ENCODE data around the gene FAF2. TPM values are rescaled to one million over a fixed set of nuclear protein-coding genes. Genes with fewer than 3 reads are reported as not detected.

FAF2 gene
- total RNA-seq: 54.6 and 59.6 TPM in 2 replicates

GRCh38 chr5:176447978-176448608 is at the start of gene FAF2:
FAF2 (plus strand) TSS chr5:176448385; CDS start chr5:176448408, 23 bp downstream.

GRCh38 chr5:176415952-176416924 is 31.9 kb upstream of the FAF2 start, which contains the start of gene CLTB:
CLTB (minus strand) TSS chr5:176416539; CDS start chr5:176416363, 176 bp downstream.

GRCh38 chr5:176536902-176537553 is 88.8 kb downstream of the FAF2 start, which contains the start of gene RNF44:
RNF44 (minus strand) TSS chr5:176537402; CDS start chr5:176532472, 4,930 bp downstream.

GRCh38 chr5:176548967-176549444 is 100.8 kb downstream of the FAF2 start, which contains the start of gene CDHR2:
CDHR2 (plus strand) TSS chr5:176549342; CDS start chr5:176565353, 16,011 bp downstream.

Small RNAs within 50 kb of the gene (small RNA-seq; reads per million reads assigned to genes)
- gene AC010297.1: not detected
- gene RF00019: not detected
- gene RN7SL684P: not detected

Other genes starting within 250 kb of the FAF2 start
- gene SIMC1, start 210.0 kb upstream of the FAF2 start, total RNA-seq: 9.1 and 10.6 TPM in 2 replicates
- gene KIAA1191, start 86.6 kb upstream of the FAF2 start, total RNA-seq: 80.4 and 90.3 TPM in 2 replicates
- gene ARL10, start 82.9 kb upstream of the FAF2 start, total RNA-seq: 8.5 and 9.1 TPM in 2 replicates
- 9.4 and 10.7 TPM in 2 replicates for gene NOP16, start 59.8 kb upstream of the FAF2 start, total RNA-seq
- 28.2 and 38.8 TPM in 2 replicates for gene HIGD2A, start 59.6 kb upstream of the FAF2 start, total RNA-seq
- gene CLTB, start 31.8 kb upstream of the FAF2 start, total RNA-seq: 88.3 and 98.3 TPM in 2 replicates
- gene RNF44, start 89.0 kb downstream of the FAF2 start, total RNA-seq: 4.0 and 4.1 TPM in 2 replicates
- gene CDHR2, start 101.0 kb downstream of the FAF2 start, total RNA-seq: not detected in 2 replicates
- gene GPRIN1, start 161.8 kb downstream of the FAF2 start, total RNA-seq: 1.7 and 2.8 TPM in 2 replicates
- gene SNCB, start 182.1 kb downstream of the FAF2 start, total RNA-seq: not detected in 2 replicates
- not detected in 2 replicates for gene EIF4E1B, start 182.3 kb downstream of the FAF2 start, total RNA-seq
- gene TSPAN17, start 199.1 kb downstream of the FAF2 start, total RNA-seq: 24.9 and 27.4 TPM in 2 replicates